GM21390 (cell line): ENCODE measurements around the gene SGK2.

Source experiments
- ATAC-seq: cut with Tn5 transposase; IDR thresholded peaks from one replicate; pipeline ENCODE4 v1.9.1; 2021; ENCODE audit not compliant: unreplicated experiment

SGK2 gene

GRCh38 chr20:43536041-43536816 is 22.6 kb upstream of the SGK2 start:
- ATAC-seq, result no peak

GRCh38 chr20:43536817-43537440 is 21.9 kb upstream of the SGK2 start:
- ATAC-seq, result no peak

- no peak for ATAC-seq
Observed at GRCh38 chr20:43537921-43538877, 20.6 kb upstream of the SGK2 start.

- ATAC-seq, result no peak
Observed at GRCh38 chr20:43538878-43539700, 19.7 kb upstream of the SGK2 start.

GRCh38 chr20:43539975-43540672 is 18.7 kb upstream of the SGK2 start:
- no peak for ATAC-seq

GRCh38 chr20:43540673-43541060 is 18.2 kb upstream of the SGK2 start:
- no peak for ATAC-seq

GRCh38 chr20:43541214-43541613 is 17.6 kb upstream of the SGK2 start:
- ATAC-seq, result no peak

- no peak for ATAC-seq
Observed at GRCh38 chr20:43542161-43542560, 16.7 kb upstream of the SGK2 start.

- no peak for ATAC-seq
Observed at GRCh38 chr20:43542674-43543073, 16.2 kb upstream of the SGK2 start.

GRCh38 chr20:43543138-43543537 is 15.7 kb upstream of the SGK2 start:
- no peak for ATAC-seq

GRCh38 chr20:43544501-43544900 is 14.3 kb upstream of the SGK2 start:
- no peak for ATAC-seq

- no peak for ATAC-seq
Observed at GRCh38 chr20:43545837-43546578, 12.8 kb upstream of the SGK2 start.

GRCh38 chr20:43548273-43548880 is 10.4 kb upstream of the SGK2 start:
- no peak for ATAC-seq

GRCh38 chr20:43549416-43550065 is 9.3 kb upstream of the SGK2 start:
- ATAC-seq, result no peak

- no peak for ATAC-seq
Observed at GRCh38 chr20:43550456-43550855, 8.4 kb upstream of the SGK2 start.

- ATAC-seq, result no peak
Observed at GRCh38 chr20:43554369-43554768, 4.5 kb upstream of the SGK2 start.

- no peak for ATAC-seq
Observed at GRCh38 chr20:43559147-43559987, 540 bp downstream of the SGK2 start.

GRCh38 chr20:43560974-43561373 is 2.1 kb downstream of the SGK2 start:
- no peak for ATAC-seq
